K562 (cell line): Measurements from ENCODE around the gene OR10D3. TPM values are rescaled to one million over a fixed set of nuclear protein-coding genes. Genes with fewer than 3 reads are reported as not detected.
A peak's percentile ranks its signal among the peaks of the same experiment; 100 is the strongest.

Experiments used
- ATAC-seq: fragments of 200-7000 bp; cut with Tn5 transposase; 3 replicates; pipeline ENCODE4 v1.9.1; 2020; ENCODE audit warnings: moderate library complexity
- BruUV-seq: library from RNA; stranded (reverse); fragments of 400-500 nt; replicated peaks from 2 replicates; lab custom pipeline; 2021; lab: Mats Ljungman, UMichigan
- CTCF ChIA-PET: fragments of 300-600 bp; formaldehyde crosslinking; extraction: SDS; loops from one replicate; lab custom pipeline; 2021; ENCODE audit warnings: low intra/inter-chr PET ratio; lab: Yijun Ruan, JAX
- POLR2A ChIA-PET: fragments of 300-600, 350-650 bp; sonication (Branson Sonifier 250); formaldehyde crosslinking; extraction: SDS; loops from one replicate; lab custom pipeline; 2021; ENCODE audit warnings: antibody characterized with exemption, inconsistent platforms; lab: Yijun Ruan, JAX
- DNase-seq, 4 experiments: peaks; one replicate each; pipeline versions ENCODE4 v3.0.0 to v3.0.0-alpha.2; 2011 to 2018; ENCODE audit warnings: low spot score in 3 of 4, mixed read lengths in 3 of 4; ENCODE audit errors: extremely low read depth in 1 of 4
- FAIRE-seq: peaks from 2 replicates; lab custom pipeline; 2011; peaks lifted over from hg19 to GRCh38; lab: Jason Lieb, UNC
- H2AFZ ChIP-seq: 2 replicates; pipeline ENCODE4 v1.6.0; 2011; ENCODE audit warnings: low read depth, low read length, control low read depth, inconsistent platforms
- H3K27ac ChIP-seq: fragments of 200-600 bp; 3 replicates; pipeline ENCODE4 v1.8.0; 2011; ENCODE audit warnings: low read depth, mild to moderate bottlenecking, control low read depth, inconsistent platforms, low read length, moderate library complexity, mixed read lengths; ENCODE audit errors: extremely low read depth
- H3K27me3 ChIP-seq, 2 experiments: fragments of 300-600 bp in 1 of 2; 2 replicates in 1 of 2; 3 replicates in 1 of 2; pipeline versions ENCODE4 v1.6.0 to v1.8.0; 2011; ENCODE audit warnings: inconsistent platforms in 2 of 2, low read length in 2 of 2, mild to moderate bottlenecking in 1 of 2, mixed read lengths in 1 of 2, moderate library complexity in 1 of 2; ENCODE audit not compliant: control insufficient read depth in 2 of 2, insufficient read depth in 2 of 2
- H3K36me3 ChIP-seq: fragments of 300-600 bp; 3 replicates; pipeline ENCODE4 v1.8.0; 2011; ENCODE audit warnings: mild to moderate bottlenecking, low read length, inconsistent platforms; ENCODE audit not compliant: control insufficient read depth, insufficient read depth
- H3K4me1 ChIP-seq, 2 experiments: fragments of 200-600 bp in 1 of 2; replicated peaks in 1 of 2; 2 replicates in 1 of 2; 3 replicates in 1 of 2; pipeline versions ENCODE4 v1.5.1 to v1.8.0; 2011; ENCODE audit warnings: inconsistent platforms in 2 of 2, low read length in 2 of 2, mild to moderate bottlenecking in 1 of 2, mixed read lengths in 1 of 2, moderate library complexity in 1 of 2; ENCODE audit not compliant: control insufficient read depth in 2 of 2, insufficient read depth in 2 of 2
- H3K4me2 ChIP-seq: 2 replicates; pipeline ENCODE4 v1.6.1; 2011; ENCODE audit warnings: low read length, control low read depth, inconsistent platforms, mixed read lengths; ENCODE audit not compliant: insufficient read depth
- H3K4me3 ChIP-seq: fragments of 200-600 bp; sonication (generic), shearing (Covaris generic); 2 replicates; pipeline ENCODE4 v1.5.1; 2016; ENCODE audit warnings: control low read depth, inconsistent platforms
- H3K79me2 ChIP-seq: fragments of 200-600 bp; 3 replicates; pipeline ENCODE4 v1.8.0; 2011; ENCODE audit warnings: low read length, inconsistent platforms; ENCODE audit not compliant: control insufficient read depth, insufficient read depth
- H3K9ac ChIP-seq, 2 experiments: 2 replicates each; pipeline versions ENCODE4 v1.6.0 to v1.6.1; 2011; ENCODE audit warnings: low read depth in 2 of 2, low read length in 2 of 2, control low read depth in 1 of 2, inconsistent platforms in 1 of 2, mild to moderate bottlenecking in 1 of 2, mixed read lengths in 1 of 2; ENCODE audit not compliant: insufficient read depth in 1 of 2
- H3K9me1 ChIP-seq: one replicate; pipeline ENCODE4 v1.6.0; 2011; ENCODE audit warnings: inconsistent platforms, mild to moderate bottlenecking, low read length, moderate library complexity; ENCODE audit not compliant: control insufficient read depth, insufficient read depth
- H3K9me3 ChIP-seq: replicated peaks from 2 replicates; pipeline ENCODE4 v1.5.1; 2011; ENCODE audit warnings: low read depth, low read length, inconsistent platforms; ENCODE audit not compliant: control insufficient read depth, insufficient read depth
- H4K20me1 ChIP-seq: replicated peaks from 2 replicates; pipeline ENCODE4 v1.6.1; 2011; ENCODE audit warnings: low read length, inconsistent platforms, mixed read lengths; ENCODE audit not compliant: control insufficient read depth, insufficient read depth
- ARID1B ChIP-seq: fragments of 450-650 bp; IDR thresholded peaks from 2 replicates; pipeline ENCODE4 v1.6.1; 2016; ENCODE audit warnings: antibody characterized with exemption, mild to moderate bottlenecking, inconsistent platforms
- HMG20A ChIP-seq: fragments of 450-650 bp; formaldehyde crosslinking; conservative IDR thresholded peaks from 2 replicates; pipeline ENCODE4 v1.4.0; 2020; ENCODE audit warnings: mild to moderate bottlenecking, mixed read lengths
- ILF3 ChIP-seq: fragments of 450-650 bp; IDR thresholded peaks from 2 replicates; pipeline ENCODE4 v1.6.1; 2018; ENCODE audit warnings: antibody characterized with exemption, mild to moderate bottlenecking, moderate library complexity, borderline replicate concordance
- LARP7 ChIP-seq: fragments of 450-650 bp; IDR thresholded peaks from 2 replicates; pipeline ENCODE4 v1.6.1; 2016
- NBN ChIP-seq: fragments of 450-650 bp; IDR thresholded peaks from 2 replicates; pipeline ENCODE4 v1.6.1; 2016; ENCODE audit warnings: low read depth, mild to moderate bottlenecking
- NR1H2 ChIP-seq: sonication (generic); formaldehyde crosslinking; IDR thresholded peaks from 2 replicates; pipeline ENCODE4 v1.4.0; 2020; ENCODE audit warnings: mild to moderate bottlenecking, missing genetic modification reagents
- STAG1 ChIP-seq: sonication (generic); formaldehyde crosslinking; IDR thresholded peaks from 2 replicates; pipeline ENCODE4 v1.5.0; 2020; ENCODE audit warnings: missing genetic modification reagents, borderline replicate concordance
- TEAD4 ChIP-seq, 2 experiments: sonication (generic) in 1 of 2; formaldehyde crosslinking in 1 of 2; IDR thresholded peaks; 2 replicates each; pipeline versions ENCODE4 v1.6.1 to v1.8.0; 2012 to 2022; ENCODE audit warnings: borderline replicate concordance in 1 of 2, inconsistent platforms in 1 of 2, low read length in 1 of 2, mild to moderate bottlenecking in 1 of 2, missing genetic modification reagents in 1 of 2
- ZNF41 ChIP-seq: fragments of 250-450 bp; sonication (Bioruptor Pico); conservative IDR thresholded peaks from 2 replicates; pipeline ENCODE4 v1.4.0; 2020; ENCODE audit warnings: mild to moderate bottlenecking
- WGBS: fragments of 100-300 bp; shearing (Covaris generic); methylation state at CpG from one replicate; pipeline ENCODE4 v1.1.6; 2016; ENCODE audit warnings: low coverage, mixed read lengths; ENCODE audit not compliant: insufficient coverage; ENCODE audit errors: missing lambda C conversion rate; 5-methylcytosine and 5-hydroxymethylcytosine counted together
- in situ Hi-C: fragments of 300-500 bp; cut with MboI; formaldehyde crosslinking; loops from 4 replicates; pipeline ENCODE4 v1.15.0; 2018; ENCODE audit warnings: inconsistent platforms, mixed read lengths
- intact Hi-C: fragments of 100-400 bp; cut with micrococcal nuclease; formaldehyde crosslinking; loops from 2 replicates; pipeline ENCODE4 v1.14.2; 2022
- polyA plus RNA-seq, 8 experiments: library from polyadenylated mRNA; depleted of rRNA in 4 of 8; stranded (reverse) in 5 of 8; unstranded in 3 of 8; fragments of >200 nt; fragmentation: Nextera tagmentation in 2 of 8; fragmentation: Illumina TruSeq in 1 of 8; extraction: Ambion mirVana in 2 of 8; extraction: Trizol in 1 of 8; gene quantifications; 2 replicates each; pipeline versions ENCODE4 v1.2.1 to v1.2.3, GENCODE V29; 2011 to 2014; ENCODE audit warnings: inconsistent platforms in 1 of 8, missing spikeins in 1 of 8
- total RNA-seq, 7 experiments: library from RNA; depleted of rRNA in 6 of 7; stranded (reverse); fragments of >200 nt in 6 of 7; fragmentation: Illumina TruSeq in 2 of 7; extraction: Trizol in 2 of 7; gene quantifications; 2 replicates each; pipeline versions ENCODE4 v1.2.1 to v1.2.3, GENCODE V29; 2011 to 2021; ENCODE audit warnings: low replicate concordance in 1 of 7
- TF ChIP-seq, protein P1 (sequence below): conservative IDR thresholded peaks from 2 replicates; pipeline ENCODE4 v1.6.1; 2011; ENCODE audit warnings: low read depth, mild to moderate bottlenecking, low read length; ENCODE audit not compliant: control insufficient read depth
- TF ChIP-seq, protein P2 (sequence below): fragments of 450-650 bp; IDR thresholded peaks from 2 replicates; pipeline ENCODE4 v1.6.1; 2016
- TF ChIP-seq, protein P3 (sequence below): fragments of 250-450 bp; sonication (Bioruptor Pico); IDR thresholded peaks from 2 replicates; pipeline ENCODE4 v1.4.0; 2020; ENCODE audit warnings: mild to moderate bottlenecking, moderate library complexity
- TF ChIP-seq, protein P4 (sequence below), 2 experiments: IDR thresholded peaks in 1 of 2; conservative IDR thresholded peaks in 1 of 2; 2 replicates each; pipeline ENCODE4 v1.6.1; 2016; ENCODE audit warnings: low read depth in 2 of 2, mild to moderate bottlenecking in 1 of 2, missing compliant biosample characterization in 1 of 2, missing genetic modification characterization in 1 of 2, moderate library complexity in 1 of 2

Gene OR10D3
- total and polyA plus RNA-seq, 9 of the 15 experiments (the other 6 are each of a cell fraction or from before 2014, with no cell fraction given), result 0.07 to 2.9 (median 0.80) TPM; not detected in 1

DNA sequence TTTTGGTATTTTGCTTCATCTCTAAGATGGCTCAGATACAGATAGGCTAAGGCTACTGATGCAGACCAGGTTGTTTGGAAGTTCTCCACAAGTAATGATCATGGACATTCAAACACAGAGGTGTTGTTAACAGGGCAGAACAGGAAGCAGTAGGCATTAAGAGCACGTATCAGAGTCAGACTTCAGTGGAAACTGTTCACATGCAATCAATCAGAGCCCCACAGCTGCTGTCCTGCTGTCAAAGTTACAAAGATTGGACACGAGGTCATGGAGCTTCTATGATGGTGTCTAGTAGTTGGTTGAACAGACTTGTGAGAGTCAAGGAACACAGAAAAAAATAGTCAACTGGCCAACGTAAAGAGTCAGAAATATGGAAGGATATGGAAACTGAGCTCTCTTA lies 19.8 kb downstream of the OR10D3 start:
- in situ Hi-C loops, result no loop called here
- POLR2A ChIA-PET, result interaction anchor here (1.2 to 1.4 kb wide), 2 partner anchors 12 to 122 kb away, joined by 3 to 4 read pairs; no protein-coding TSS in a partner anchor
- CTCF ChIA-PET, result no interaction called here
- peak; percentile 58 for TF ChIP-seq ARID1B
- no peak for TF ChIP-seq HMG20A (CRISPR knock-in tag)
- TF ChIP-seq LARP7, result no peak
- TF ChIP-seq TEAD4 (IDR thresholded peaks at IDR 0.05; ENCODE audit: low read length), result peak; percentile 52
- TF ChIP-seq TEAD4 (CRISPR knock-in tag; IDR thresholded peaks at IDR 0.05; ENCODE audit: borderline replicate concordance), result no peak
- TF ChIP-seq ZNF41, result no peak
- TF ChIP-seq, protein P1, sequence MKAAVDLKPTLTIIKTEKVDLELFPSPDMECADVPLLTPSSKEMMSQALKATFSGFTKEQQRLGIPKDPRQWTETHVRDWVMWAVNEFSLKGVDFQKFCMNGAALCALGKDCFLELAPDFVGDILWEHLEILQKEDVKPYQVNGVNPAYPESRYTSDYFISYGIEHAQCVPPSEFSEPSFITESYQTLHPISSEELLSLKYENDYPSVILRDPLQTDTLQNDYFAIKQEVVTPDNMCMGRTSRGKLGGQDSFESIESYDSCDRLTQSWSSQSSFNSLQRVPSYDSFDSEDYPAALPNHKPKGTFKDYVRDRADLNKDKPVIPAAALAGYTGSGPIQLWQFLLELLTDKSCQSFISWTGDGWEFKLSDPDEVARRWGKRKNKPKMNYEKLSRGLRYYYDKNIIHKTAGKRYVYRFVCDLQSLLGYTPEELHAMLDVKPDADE, result no peak
- TF ChIP-seq STAG1 (CRISPR knock-in tag), result no peak
- TF ChIP-seq, protein P2, sequence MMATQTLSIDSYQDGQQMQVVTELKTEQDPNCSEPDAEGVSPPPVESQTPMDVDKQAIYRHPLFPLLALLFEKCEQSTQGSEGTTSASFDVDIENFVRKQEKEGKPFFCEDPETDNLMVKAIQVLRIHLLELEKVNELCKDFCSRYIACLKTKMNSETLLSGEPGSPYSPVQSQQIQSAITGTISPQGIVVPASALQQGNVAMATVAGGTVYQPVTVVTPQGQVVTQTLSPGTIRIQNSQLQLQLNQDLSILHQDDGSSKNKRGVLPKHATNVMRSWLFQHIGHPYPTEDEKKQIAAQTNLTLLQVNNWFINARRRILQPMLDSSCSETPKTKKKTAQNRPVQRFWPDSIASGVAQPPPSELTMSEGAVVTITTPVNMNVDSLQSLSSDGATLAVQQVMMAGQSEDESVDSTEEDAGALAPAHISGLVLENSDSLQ, result peak; percentile 78
- TF ChIP-seq, protein P3, sequence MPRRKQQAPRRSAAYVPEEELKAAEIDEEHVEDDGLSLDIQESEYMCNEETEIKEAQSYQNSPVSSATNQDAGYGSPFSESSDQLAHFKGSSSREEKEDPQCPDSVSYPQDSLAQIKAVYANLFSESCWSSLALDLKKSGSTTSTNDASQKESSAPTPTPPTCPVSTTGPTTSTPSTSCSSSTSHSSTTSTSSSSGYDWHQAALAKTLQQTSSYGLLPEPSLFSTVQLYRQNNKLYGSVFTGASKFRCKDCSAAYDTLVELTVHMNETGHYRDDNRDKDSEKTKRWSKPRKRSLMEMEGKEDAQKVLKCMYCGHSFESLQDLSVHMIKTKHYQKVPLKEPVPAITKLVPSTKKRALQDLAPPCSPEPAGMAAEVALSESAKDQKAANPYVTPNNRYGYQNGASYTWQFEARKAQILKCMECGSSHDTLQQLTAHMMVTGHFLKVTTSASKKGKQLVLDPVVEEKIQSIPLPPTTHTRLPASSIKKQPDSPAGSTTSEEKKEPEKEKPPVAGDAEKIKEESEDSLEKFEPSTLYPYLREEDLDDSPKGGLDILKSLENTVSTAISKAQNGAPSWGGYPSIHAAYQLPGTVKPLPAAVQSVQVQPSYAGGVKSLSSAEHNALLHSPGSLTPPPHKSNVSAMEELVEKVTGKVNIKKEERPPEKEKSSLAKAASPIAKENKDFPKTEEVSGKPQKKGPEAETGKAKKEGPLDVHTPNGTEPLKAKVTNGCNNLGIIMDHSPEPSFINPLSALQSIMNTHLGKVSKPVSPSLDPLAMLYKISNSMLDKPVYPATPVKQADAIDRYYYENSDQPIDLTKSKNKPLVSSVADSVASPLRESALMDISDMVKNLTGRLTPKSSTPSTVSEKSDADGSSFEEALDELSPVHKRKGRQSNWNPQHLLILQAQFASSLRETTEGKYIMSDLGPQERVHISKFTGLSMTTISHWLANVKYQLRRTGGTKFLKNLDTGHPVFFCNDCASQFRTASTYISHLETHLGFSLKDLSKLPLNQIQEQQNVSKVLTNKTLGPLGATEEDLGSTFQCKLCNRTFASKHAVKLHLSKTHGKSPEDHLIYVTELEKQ (CRISPR knock-in tag), result no peak
- TF ChIP-seq, protein P4, sequence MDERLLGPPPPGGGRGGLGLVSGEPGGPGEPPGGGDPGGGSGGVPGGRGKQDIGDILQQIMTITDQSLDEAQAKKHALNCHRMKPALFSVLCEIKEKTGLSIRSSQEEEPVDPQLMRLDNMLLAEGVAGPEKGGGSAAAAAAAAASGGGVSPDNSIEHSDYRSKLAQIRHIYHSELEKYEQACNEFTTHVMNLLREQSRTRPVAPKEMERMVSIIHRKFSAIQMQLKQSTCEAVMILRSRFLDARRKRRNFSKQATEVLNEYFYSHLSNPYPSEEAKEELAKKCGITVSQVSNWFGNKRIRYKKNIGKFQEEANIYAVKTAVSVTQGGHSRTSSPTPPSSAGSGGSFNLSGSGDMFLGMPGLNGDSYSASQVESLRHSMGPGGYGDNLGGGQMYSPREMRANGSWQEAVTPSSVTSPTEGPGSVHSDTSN (CRISPR knock-in tag; IDR thresholded peaks at IDR 0.05; ENCODE audit: low read depth), result no peak
- TF ChIP-seq, protein P4 (tag; conservative IDR thresholded peaks at IDR 0.05; ENCODE audit: low read depth), result peak; percentile 92
- no peak for TF ChIP-seq NBN
- TF ChIP-seq ILF3, result no peak
- TF ChIP-seq NR1H2 (CRISPR knock-in tag), result no peak

More for the DNA sequence above, 19.8 kb downstream of the OR10D3 start:
- peak in 2 of 4 experiments; percentile 36 to 55 for DNase-seq
- Histone ChIP-seq H2AFZ (no peak overlapping the region), H3K36me3 (peaks cover 5% of the 10 kb centered on the region; the same call in 1 of the 3 replicates), H3K79me2 (peaks cover 6% of the 10 kb centered on the region; the same call in 2 of the 3 replicates), H3K4me1 (peaks cover 11 to 24% of the 10 kb centered on the region in 2 experiments), H3K9me3 (no peaks in the 10 kb centered on the region), H3K27me3 (no peaks in the 10 kb centered on the region), H3K9me1 (no peaks in the 10 kb centered on the region), H3K27ac (peak overlapping the region; percentile 27; the same call in 1 of the 3 replicates), H3K4me2 (no peak overlapping the region), H4K20me1 (no peaks in the 10 kb centered on the region), H3K4me3 (no peak overlapping the region), H3K9ac (no peak overlapping the region)
- BruUV-seq, result no TSS peak
- no peak for FAIRE-seq
- WGBS, result 19% methylated on average over 3 of the region's 3 CpGs
- intact Hi-C loops, result no loop called here
- peak; percentile 36 for ATAC-seq
